Psoas muscle (tissue), 8 donors: ENCODE measurements around the gene CASKIN1. TPM values are rescaled to one million over a fixed set of nuclear protein-coding genes. Genes with fewer than 3 reads are reported as not detected.
A peak's percentile ranks its signal among the peaks of the same experiment; 100 is the strongest.

ENCODE experiments used
- ATAC-seq, 4 donors: fragments of 200-7000 bp; cut with Tn5 transposase; one replicate each; pipeline ENCODE4 v1.9.1; 2020; ENCODE audit warnings: moderate library complexity in 3 of 4, mild to moderate bottlenecking in 2 of 4
- DNase-seq, 2 donors: peaks; one replicate each; pipeline ENCODE4 v3.0.0-alpha.2; 2020
- H3K27ac ChIP-seq: fragments of 200-600 bp; one replicate; pipeline ENCODE4 v1.8.0; 2022
- H3K27me3 ChIP-seq, 3 donors: fragments of 200-600 bp in 1 of 3; one replicate each; pipeline versions ENCODE4 v1.6.1 to v1.8.0; 2013 to 2022; ENCODE audit warnings: low read length in 2 of 3, mild to moderate bottlenecking in 2 of 3, moderate library complexity in 1 of 3; ENCODE audit not compliant: insufficient read depth in 3 of 3
- H3K36me3 ChIP-seq, 2 donors: fragments of 200-600 bp in 1 of 2; one replicate each; pipeline versions ENCODE4 v1.6.1 to v1.8.0; 2013 to 2022; ENCODE audit warnings: low read depth in 1 of 2, mild to moderate bottlenecking in 1 of 2, moderate library complexity in 1 of 2; ENCODE audit not compliant: insufficient read depth in 1 of 2
- H3K4me1 ChIP-seq: fragments of 200-600 bp; one replicate; pipeline ENCODE4 v1.8.0; 2022
- H3K4me3 ChIP-seq: fragments of 200-600 bp; one replicate; pipeline ENCODE4 v1.8.0; 2022; ENCODE audit warnings: mild to moderate bottlenecking
- H3K9me3 ChIP-seq: fragments of 200-600 bp; one replicate; pipeline ENCODE4 v1.8.0; 2022
- WGBS, 3 donors: extraction: QIAGEN DNeasy Blood & Tissue Kit; methylation state at CpG; one replicate each; pipeline versions ENCODE4 v1.1.6 to v1.1.7; 2013; 5-methylcytosine and 5-hydroxymethylcytosine counted together
- intact Hi-C, 2 donors: fragments of 100-400 bp; cut with DNase I; formaldehyde crosslinking; loops; one replicate each; pipeline versions ENCODE4 v1.11.0 to v1.14.2; 2022
- polyA plus RNA-seq, 3 donors: library from polyadenylated mRNA; stranded (reverse); fragments of 200-250 nt; gene quantifications; one replicate each; pipeline ENCODE4 v1.2.3, GENCODE V29; 2013
- total RNA-seq, 4 donors: library from RNA; stranded (reverse); fragmentation: NEBNext Ultra II Directional in 2 of 4; extraction: Animal tissue kit (Norgen Biotek cat#: 25700) in 2 of 4; gene quantifications; one replicate each; pipeline versions ENCODE4 v1.2.1 to v1.2.4, GENCODE V29; 2021 to 2023
- TF ChIP-seq, protein P1 (sequence below): fragments of 200-600 bp; IDR thresholded peaks from one replicate; pipeline ENCODE4 v1.8.0; 2022; ENCODE audit warnings: antibody characterized with exemption
- donor health status: healthy with polysubstance abuse.
- donor health status: DM: no; HTN: no; CAD: no; lungs with moderate emphysema.
- donor health status: Bipolar disorder and iron deficiency.
- donor health status: healthy.
- donor health status: DM: yes; HTN: yes; CAD: no.
- donor health status: DM: no; HTN: no; CAD: no.
- donor health status: DM: no; HTN: no; CAD: no.
- donor health status: DM: yes; HTN: yes; CAD: no.

The CASKIN1 gene
- total and polyA plus RNA-seq, 7 donors, result 0.32 to 1.0 (median 0.63) TPM

- intact Hi-C loops, result no loop called here
- H3K4me3 ChIP-seq, result peak overlapping the region; percentile 47
These were observed 641 bp upstream of the CASKIN1 start for GRCh38 chr16:2196981-2197511.

DNA sequence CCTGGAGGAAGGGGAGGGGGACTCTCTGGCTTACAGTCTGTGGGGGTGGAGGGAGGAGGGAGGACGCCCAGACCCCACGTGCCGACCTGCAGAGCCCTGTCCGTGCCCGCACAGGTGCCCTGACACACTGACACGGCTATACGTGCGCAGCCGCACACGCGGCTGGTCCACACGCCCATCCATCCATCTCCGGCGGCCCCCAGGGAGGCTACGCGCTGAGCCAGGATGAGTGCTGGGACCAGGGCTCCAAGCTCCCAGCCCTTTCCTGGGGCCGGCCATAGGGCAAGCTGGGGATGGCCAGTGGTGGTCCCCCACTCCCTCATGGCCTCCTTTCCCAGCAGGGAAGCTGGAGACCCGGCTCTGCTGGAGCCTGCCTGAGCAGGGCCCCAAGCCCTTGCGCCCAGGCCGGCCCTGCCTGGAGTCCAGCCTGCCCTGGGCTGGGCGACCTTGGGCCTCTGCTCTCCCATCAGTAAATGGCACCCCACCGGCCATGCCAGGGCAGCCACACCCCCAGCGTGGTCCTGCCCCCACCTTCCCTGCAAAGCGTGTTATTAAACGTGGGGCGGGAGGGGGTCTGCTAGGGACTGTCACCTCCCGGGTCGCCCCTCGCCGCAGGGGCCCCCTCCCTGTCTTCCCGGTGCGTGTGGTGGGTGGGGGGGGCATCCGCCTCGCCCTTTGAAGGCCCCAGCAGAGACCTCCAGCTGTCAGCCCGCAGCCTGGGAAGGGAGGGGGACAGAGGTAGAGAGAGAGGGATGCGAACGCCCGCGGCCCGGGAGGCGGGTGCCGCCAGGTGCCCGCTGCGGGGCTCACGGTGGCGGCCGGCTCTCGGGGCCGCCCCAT, 863 bp downstream of the CASKIN1 start:
- H3K27me3 ChIP-seq, result peaks cover 0 to 42% (median 20%) of the 10 kb centered on the region in 3 donors
- ATAC-seq, result peak in 3 of 4 donors; percentile 14 to 28 (median 14)
- intact Hi-C loops, result loop anchor here in 1 of 2 donors (1.0 kb wide), 1 partner anchor 56 kb away; the partner anchor contains the start of gene ECI1
- TF ChIP-seq, protein P1, sequence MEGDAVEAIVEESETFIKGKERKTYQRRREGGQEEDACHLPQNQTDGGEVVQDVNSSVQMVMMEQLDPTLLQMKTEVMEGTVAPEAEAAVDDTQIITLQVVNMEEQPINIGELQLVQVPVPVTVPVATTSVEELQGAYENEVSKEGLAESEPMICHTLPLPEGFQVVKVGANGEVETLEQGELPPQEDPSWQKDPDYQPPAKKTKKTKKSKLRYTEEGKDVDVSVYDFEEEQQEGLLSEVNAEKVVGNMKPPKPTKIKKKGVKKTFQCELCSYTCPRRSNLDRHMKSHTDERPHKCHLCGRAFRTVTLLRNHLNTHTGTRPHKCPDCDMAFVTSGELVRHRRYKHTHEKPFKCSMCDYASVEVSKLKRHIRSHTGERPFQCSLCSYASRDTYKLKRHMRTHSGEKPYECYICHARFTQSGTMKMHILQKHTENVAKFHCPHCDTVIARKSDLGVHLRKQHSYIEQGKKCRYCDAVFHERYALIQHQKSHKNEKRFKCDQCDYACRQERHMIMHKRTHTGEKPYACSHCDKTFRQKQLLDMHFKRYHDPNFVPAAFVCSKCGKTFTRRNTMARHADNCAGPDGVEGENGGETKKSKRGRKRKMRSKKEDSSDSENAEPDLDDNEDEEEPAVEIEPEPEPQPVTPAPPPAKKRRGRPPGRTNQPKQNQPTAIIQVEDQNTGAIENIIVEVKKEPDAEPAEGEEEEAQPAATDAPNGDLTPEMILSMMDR, result no peak
- H3K9me3 ChIP-seq, result no peaks in the 10 kb centered on the region
- 7 to 8% (median 8%) methylated on average over 43 to 49 of the region's 49 CpGs for WGBS, 3 donors
- peaks cover 8% of the 10 kb centered on the region for H3K4me1 ChIP-seq
- DNase-seq, result no peak
- H3K4me3 ChIP-seq, result peak overlapping the region; percentile 55
- H3K36me3 ChIP-seq, result no peaks in the 10 kb centered on the region
- no peak overlapping the region for H3K27ac ChIP-seq

More at GRCh38 chr16:2196981-2197511, 641 bp upstream of the CASKIN1 start:
- H3K9me3 ChIP-seq, result no peaks in the 10 kb centered on the region
- H3K4me1 ChIP-seq, result peaks cover 8% of the 10 kb centered on the region
- H3K27me3 ChIP-seq, result peaks cover 0 to 42% (median 20%) of the 10 kb centered on the region in 3 donors
- WGBS, 3 donors, result 30 to 39% (median 31%) methylated on average over 26 to 32 of the region's 32 CpGs
- TF ChIP-seq, protein P1, result no peak
- no peaks in the 10 kb centered on the region for H3K36me3 ChIP-seq
- ATAC-seq (no peak), DNase-seq (no peak)
- H3K27ac ChIP-seq, result no peak overlapping the region

DNA sequence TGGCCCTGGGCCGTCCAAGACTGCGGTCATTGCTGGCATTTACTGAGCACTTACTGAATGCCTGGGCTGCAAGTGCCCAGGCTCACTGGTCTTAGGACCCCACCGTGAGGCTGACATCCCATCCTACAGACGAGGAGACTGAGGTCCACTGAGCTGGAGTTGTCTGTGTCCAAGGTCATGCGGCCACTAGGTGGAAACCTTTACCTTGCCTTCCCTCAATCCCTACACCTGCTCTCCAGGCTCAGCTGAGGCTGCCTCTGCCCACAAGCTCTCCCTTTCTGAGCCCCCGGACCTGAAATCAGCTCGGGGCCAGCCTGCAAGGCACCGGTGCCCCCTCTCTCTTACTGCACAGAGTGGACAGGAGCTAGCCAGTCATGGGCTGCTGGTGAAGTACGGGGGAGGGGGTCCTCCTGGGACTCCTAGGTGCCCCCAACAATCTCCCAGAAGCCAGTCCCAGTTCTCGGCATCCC, 1.5 kb downstream of the CASKIN1 start:
- WGBS, 3 donors, result 22 to 29% (median 26%) methylated on average over 9 to 10 of the region's 10 CpGs
- peak; percentile 64 to 91 (median 86) for ATAC-seq
- H3K36me3 ChIP-seq, result no peaks in the 10 kb centered on the region
- intact Hi-C loops, result loop anchor here in 1 of 2 donors (1.0 to 5.0 kb wide), 2 partner anchors 56 to 307 kb away; partner anchors contain the start of gene ECI1
- peaks cover 0 to 42% (median 20%) of the 10 kb centered on the region in 3 donors for H3K27me3 ChIP-seq
- H3K4me1 ChIP-seq, result peaks cover 8% of the 10 kb centered on the region
- no peak overlapping the region for H3K27ac ChIP-seq
- no peaks in the 10 kb centered on the region for H3K9me3 ChIP-seq
- peak overlapping the region; percentile 55 for H3K4me3 ChIP-seq
- TF ChIP-seq, protein P1, result peak; percentile 55
- no peak for DNase-seq

DNA sequence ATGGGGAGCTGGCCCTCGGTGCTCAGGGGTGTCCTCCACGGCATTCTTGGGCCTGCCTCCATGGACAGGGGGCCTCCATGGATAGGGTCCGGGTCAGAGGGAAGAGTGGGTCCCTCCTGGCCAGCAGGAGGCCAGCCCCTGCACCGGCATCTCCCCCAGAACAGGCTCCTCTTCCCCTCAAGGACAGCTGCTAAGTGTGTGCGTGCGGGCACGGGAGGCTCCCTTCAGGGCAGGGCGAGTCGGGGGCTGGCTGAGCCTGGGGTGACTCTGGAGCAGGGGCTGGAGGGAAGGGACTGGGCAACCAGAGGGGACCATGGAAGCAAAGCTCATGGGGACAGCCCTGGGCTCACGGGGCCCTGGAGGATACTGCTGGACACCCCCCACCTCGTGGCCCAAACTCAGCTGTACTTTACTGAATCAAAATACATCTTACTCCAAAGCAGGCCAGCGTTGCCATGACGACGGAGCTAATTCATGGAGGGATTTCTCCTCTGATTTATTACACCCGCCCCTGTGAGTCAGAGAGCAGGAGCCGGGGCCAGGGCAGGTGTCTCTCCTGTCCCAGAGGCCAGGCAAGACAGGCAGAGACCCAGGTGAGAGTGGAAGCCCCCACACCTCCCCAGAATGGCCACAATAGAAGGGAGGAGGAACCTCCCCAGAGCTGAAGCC, 2.1 kb downstream of the CASKIN1 start:
- DNase-seq (no peak), ATAC-seq (no peak)
- Histone ChIP-seq H3K27me3 (peaks cover 0 to 42% (median 17%) of the 10 kb centered on the region in 3 donors), H3K9me3 (no peaks in the 10 kb centered on the region), H3K4me1 (peaks cover 8% of the 10 kb centered on the region), H3K27ac (no peak overlapping the region), H3K4me3 (no peak overlapping the region), H3K36me3 (no peaks in the 10 kb centered on the region)
- TF ChIP-seq, protein P1, result no peak
- intact Hi-C loops, result loop anchor here in 1 of 2 donors (5.0 kb wide), 1 partner anchor 308 kb away; no protein-coding TSS in a partner anchor
- WGBS, 3 donors, result 57 to 58% (median 58%) methylated on average over 15 to 16 of the region's 16 CpGs
